Measurements from ENCODE around the gene RPA3. TPM values are rescaled to one million over a fixed set of nuclear protein-coding genes. Genes with fewer than 3 reads are reported as not detected.

The RPA3 gene
- total and polyA plus RNA-seq, 2 donors (not counting 3 experiments of a cell fraction or from before 2014, with no cell fraction given), result 15.6 to 34.4 TPM

DNA sequence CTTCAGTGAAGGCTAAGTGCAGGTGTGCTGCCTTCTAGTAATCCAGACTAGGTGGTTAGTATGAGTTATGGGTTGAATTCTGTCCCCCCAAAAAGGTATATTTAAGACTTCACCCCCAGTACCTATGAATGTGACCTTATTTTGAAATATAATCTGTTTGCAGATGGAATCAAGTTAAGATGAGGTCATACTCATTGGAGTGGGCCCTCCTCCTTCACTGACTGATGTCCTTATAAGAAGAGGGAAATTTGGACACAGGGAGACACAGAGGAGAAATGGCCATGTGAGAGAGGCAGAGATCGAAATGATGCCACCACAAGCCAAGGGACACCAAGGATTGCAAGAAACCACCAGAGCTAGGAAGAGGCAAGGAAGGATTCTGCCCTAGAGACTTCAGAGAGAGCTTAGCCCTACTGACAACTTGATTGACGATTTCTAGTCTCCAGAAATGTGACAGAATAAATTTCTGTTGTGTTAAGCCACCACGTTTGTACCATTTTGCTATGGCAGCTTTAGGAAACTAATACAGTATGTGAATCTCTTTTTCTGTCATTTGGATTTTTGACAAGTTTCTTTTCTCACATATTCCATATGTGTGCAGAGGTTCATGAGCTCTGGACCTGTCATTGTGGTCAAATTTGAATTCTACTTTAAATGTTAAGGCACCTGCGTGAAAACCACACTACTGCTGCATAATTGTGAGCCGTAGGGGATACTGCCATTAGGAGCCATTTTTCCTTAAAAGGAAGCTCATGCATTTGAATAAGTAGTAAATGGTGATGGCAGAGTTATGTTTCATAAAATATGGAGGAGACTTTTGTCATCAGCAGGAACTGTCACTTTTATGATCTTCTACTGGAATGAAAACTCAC, 2.6 kb upstream of the RPA3 start:
- Histone ChIP-seq H3K9ac (replicated peaks; ENCODE audit: extremely low read depth, insufficient read depth, low read length) (no peak overlapping the region), H3K36me3 (ENCODE audit: control insufficient read depth in 2 of 2, extremely low read depth in 1 of 2, insufficient read depth in 2 of 2, low read length in 2 of 2) (no peaks in the 10 kb centered on the region), H3K27ac (ENCODE audit: insufficient read depth, low read depth, low read length) (no peak overlapping the region), H2AFZ (ENCODE audit: low read depth, low read length) (no peak overlapping the region), H3K4me3 (replicated peaks in 1 of 3; ENCODE audit: insufficient read depth in 1 of 3, low read depth in 1 of 3, low read length in 3 of 3) (no peak overlapping the region), H3K9me3 (replicated peaks; ENCODE audit: control insufficient read depth, insufficient read depth, low read length) (no peaks in the 10 kb centered on the region), H4K20me1 (replicated peaks; ENCODE audit: control insufficient read depth, extremely low read depth, insufficient read depth, low read length) (no peaks in the 10 kb centered on the region), H3K4me2 (ENCODE audit: insufficient read depth, low read length) (no peak overlapping the region), H3K79me2 (ENCODE audit: control insufficient read depth, insufficient read depth, low read length) (no peaks in the 10 kb centered on the region), H3K9me1 (replicated peaks; ENCODE audit: control insufficient read depth, extremely low read depth, insufficient read depth, low read length) (no peaks in the 10 kb centered on the region), H3K27me3 (ENCODE audit: control insufficient read depth in 2 of 2, insufficient read depth in 2 of 2, low read length in 2 of 2) (no peaks in the 10 kb centered on the region), H3K4me1 (ENCODE audit: control insufficient read depth, extremely low read depth, insufficient read depth, low read length) (no peaks in the 10 kb centered on the region)
- intact Hi-C loops (cut with micrococcal nuclease), result no loop called here
- dilution Hi-C loops (cut with MboI; ENCODE audit: extremely low pct_ligation_motif_present, low sequenced_read_pairs), result no loop called here
- CTCF ChIA-PET, result interaction anchor here (0.8 kb wide), 1 partner anchor 469 kb away, joined by 3 read pairs; no protein-coding TSS in a partner anchor
- POLR2A ChIA-PET, result interaction anchor here (0.6 kb wide), 1 partner anchor 541 kb away, joined by 4 read pairs; no protein-coding TSS in a partner anchor
- no TSS peak for BruUV-seq (replicated peaks)
- TF ChIP-seq CTCF (IDR thresholded peaks at IDR 0.05; ENCODE audit: extremely low read depth in 1 of 2, insufficient read depth in 1 of 2, low read depth in 1 of 2, low read length in 2 of 2) (no peak), MYC (IDR thresholded peaks at IDR 0.05; ENCODE audit: low read depth, low read length) (no peak), POLR2A (IDR thresholded peaks at IDR 0.05; ENCODE audit: low read depth, low read length) (no peak), GATA2 (IDR thresholded peaks at IDR 0.05; ENCODE audit: insufficient read depth, insufficient read length, low read depth, low read length) (no peak), EZH2 (IDR thresholded peaks at IDR 0.05; ENCODE audit: borderline replicate concordance, low read depth, low read length, severe bottlenecking) (no peak), POLR2AphosphoS5 (IDR thresholded peaks at IDR 0.05; ENCODE audit: insufficient read depth, low read depth, low read length) (no peak), JUN (IDR thresholded peaks at IDR 0.05; ENCODE audit: borderline replicate concordance, insufficient read depth, insufficient read length, low read depth) (no peak), FOS (IDR thresholded peaks at IDR 0.05; ENCODE audit: borderline replicate concordance, insufficient read depth, low read length) (no peak)
- TF ChIP-seq, protein P1, sequence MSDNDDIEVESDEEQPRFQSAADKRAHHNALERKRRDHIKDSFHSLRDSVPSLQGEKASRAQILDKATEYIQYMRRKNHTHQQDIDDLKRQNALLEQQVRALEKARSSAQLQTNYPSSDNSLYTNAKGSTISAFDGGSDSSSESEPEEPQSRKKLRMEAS (IDR thresholded peaks at IDR 0.05; ENCODE audit: insufficient read depth, insufficient read length), result no peak
- FAIRE-seq (no peak), DNase-seq (ENCODE audit: low read depth, low spot score) (no peak)
